ENCODE measurements around the gene ROBO1.
"Not testable (repeated sequence)": the region's sequence is repeated elsewhere in the genome, so short reads cannot be mapped to it uniquely, and the experiment has no call there.

The ROBO1 gene

DNA sequence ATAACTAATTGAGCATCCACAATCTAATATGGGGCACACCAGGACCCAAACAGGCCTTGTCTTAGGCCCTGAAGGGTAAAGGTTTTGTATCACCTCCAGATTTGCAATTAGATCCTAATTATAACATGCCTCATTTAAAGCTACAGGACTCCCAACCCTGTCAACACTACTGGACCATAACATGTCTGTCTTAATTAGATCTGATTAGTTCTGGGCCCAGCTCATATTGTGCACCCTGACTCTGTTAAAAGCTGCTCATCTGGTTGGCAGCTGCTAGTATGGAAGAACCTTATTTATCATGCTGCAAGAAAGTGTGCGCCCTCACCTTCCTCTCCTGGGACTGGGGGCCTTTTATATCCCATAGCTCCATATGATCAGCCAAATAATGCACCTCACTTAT, 457.8 kb downstream of the ROBO1 start:
- DNase-seq (ENCODE audit: low read depth), result no peak

DNA sequence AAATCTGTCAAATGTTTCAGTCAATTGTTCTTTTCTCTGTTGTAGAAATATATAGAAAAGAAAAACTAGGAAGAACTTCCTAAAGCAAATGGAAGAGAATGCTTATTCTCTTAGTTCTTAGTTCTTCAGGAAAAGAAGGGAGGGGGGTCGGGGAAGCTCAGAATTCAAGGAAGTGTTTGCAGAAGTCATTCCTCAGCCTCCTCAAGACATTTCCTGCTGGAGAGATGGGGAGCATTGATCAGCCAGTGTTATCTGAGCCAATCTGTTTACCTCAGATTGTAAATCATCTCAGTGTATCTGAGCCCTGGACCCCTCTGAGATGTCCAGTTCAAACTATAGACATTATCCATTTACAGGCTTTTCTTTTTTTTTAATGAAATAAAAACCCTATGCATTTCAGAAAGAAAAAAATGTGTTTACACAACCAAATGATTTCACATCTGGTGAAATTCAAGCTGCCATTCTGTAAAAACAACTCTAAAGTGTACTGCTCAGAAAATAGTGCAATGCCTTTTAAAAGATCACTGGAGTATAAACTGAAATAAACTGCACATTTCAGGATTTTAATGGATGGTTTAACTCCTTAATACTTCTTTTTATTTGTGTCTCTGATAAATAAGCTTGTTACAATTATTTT, 460.7 kb downstream of the ROBO1 start:
- no peak for DNase-seq (ENCODE audit: low read depth)

DNA sequence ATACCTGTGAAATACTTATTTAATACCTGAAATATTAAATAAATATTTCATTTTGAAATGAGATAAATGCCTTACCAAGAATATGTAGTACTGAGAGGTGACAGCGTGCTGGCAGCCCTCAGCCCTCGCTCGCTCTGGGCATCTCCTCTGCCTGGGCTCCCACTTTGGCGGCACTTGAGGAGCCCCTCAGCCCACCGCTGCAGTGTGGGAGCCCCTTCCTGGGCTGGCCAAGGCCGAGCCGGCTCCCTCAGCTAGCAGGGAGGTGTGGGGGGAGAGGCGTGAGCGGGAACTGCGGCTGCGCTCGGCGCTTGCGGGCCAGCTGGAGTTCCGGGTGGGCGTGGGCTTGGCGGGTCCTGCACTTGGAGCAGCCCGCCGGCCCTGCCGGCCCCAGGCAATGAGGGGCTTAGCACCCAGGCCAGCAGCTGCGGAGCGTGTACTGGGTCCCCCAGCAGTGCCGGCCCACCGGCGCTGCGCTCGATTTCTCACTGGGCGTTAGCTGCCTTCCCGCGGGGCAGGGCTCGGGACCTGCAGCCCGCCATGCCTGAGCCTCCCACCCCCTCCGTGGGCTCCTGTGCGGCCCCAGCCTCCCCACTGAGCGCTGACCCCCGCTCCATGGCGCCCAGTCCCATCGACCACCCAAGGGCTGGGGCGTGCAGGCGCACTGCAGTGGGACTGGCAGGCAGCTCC, 467.7 kb downstream of the ROBO1 start:
- DNase-seq (ENCODE audit: low read depth), result not testable (repeated sequence)

DNA sequence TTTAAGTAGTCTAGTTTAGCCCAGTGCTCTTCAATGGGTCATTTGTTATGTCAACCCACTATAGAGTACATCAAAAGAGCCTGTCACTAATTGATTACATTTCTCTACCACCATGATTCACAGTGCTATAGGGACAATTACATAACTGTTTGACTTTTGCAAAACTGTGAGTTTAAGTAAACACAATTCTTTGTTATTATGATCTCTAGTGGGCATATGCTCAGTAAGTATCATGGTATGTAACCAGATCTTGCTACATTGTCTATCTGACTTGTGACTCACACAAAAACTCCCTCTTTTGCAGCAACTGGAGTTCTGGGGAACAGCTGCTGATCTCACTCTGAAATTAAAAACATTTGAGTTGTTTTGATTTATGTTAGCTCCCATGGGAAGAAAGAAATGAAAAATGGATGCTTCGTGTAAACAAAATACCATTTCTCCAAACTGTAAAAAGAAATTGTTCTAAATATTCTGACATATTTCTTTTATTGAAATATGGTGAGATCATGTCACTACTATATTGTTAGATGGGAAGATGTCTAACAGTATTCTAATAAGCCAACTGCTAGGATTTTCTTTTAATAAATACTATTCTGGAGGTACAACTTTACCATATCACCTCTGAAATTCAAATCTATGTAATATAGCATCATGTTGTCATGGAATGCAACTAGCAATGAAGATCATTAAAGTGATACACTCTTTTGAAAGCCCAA, 470.4 kb downstream of the ROBO1 start:
- peak; percentile 85 for DNase-seq (ENCODE audit: low read depth)

DNA sequence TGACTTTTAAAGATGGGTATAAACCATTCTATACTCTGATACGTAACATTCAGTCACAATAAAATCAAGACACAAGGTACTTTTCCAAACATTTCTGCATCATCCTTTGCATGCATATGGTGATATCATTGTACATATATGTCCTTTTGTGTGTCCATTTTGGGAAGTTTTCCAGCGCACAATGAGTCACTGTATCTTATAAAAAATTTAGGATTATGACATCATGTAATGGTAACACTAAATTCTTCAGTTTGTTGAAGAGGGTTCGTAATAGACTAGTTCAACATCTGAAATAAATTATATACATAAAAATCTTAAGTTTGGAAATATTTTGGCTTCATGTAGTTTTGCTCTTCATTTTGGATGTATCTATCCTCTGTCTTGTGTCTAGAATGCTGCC, 480.9 kb downstream of the ROBO1 start:
- DNase-seq (ENCODE audit: low read depth), result peak; percentile 9

DNA sequence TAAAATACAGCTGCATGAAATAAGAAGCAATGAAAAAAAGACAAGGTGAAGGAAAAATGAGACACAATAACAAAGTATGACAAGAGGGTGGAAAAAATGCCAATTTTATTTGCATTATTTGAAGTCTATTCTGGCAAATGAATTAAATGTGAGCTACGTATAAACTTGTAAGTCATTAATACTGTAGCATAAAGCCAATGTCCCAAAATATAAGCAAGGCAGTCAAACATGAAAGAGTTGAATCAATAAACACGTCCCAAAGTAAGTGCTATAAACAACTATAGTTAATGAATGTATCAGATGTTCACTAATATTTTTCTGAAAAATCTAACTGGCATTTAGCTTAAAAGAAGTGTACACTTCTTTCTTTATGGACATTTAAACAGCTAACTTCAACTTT, 481.9 kb downstream of the ROBO1 start:
- DNase-seq (ENCODE audit: low read depth), result no peak

DNA sequence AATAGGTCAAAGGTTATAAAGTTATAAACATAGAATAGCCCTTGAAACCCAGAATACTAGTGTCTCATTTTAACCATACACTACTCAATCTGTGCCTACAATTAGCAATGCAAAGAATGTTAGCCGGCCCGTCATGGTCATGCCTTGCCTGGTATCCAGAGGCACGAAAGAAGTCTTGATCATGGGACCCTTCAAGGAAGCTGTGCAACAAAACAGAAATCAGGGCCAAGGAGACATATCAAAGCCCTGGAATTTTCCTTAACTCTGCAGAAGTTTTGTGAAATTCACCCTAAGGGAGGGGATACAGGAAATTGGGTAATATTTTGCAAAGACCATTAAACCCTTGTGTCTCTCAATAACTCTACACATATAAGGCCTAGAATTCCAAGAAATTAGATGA, 482.4 kb downstream of the ROBO1 start:
- DNase-seq (ENCODE audit: low read depth), result no peak

DNA sequence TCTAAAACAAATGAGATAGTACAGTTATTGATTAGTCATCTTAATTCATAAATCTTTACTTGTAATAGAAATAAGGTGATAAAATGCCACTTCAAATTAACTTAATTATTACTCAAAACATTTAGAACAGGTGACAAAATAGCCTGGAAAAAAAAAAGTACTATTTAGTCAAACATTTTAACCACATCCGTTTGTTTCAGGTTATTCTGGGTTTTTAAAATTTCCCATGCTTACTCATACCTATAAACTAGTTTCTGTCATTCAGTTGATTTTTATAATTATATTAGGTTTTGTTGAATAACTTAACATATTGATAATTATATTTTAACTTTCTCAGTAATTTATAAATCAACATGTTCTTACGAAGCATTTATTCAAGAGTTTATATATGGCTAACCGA, 483.0 kb downstream of the ROBO1 start:
- DNase-seq (ENCODE audit: low read depth), result no peak

DNA sequence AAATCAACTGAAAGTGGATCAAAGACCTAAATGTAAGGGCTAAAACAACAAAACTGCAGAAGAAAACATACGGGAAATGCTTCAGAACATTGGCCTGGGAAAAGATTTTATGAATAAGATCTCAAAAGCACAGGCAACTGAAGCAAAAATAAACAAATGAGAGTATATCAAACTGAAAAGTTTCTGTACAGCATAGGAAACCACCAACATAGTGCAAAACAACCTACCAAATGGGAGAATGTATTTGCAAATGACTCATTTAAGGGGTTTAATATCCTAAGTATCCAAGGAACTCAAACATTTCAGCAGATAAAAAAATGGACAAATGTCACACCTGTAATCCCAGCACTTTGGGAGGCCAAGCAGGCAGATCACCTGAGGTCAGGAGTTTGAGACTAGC, 489.1 kb downstream of the ROBO1 start:
- DNase-seq (ENCODE audit: low read depth), result no peak

DNA sequence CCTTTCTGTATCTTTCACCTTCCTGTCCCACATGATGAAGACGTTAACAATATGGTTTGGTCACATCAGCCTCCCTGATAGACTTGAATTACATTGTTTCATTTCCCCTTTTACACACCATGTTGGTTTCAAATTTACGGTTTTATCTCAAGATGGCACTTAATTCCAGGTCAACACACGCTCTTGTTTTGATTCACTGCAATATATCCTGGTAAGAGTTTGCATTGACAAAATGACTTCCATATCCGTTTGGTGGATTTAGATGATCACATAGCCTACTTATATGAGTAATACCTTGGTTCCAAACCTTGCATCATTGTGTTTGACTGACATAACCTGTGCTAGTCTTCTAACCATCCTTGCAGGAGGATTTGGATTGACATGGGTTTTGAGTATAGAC, 499.4 kb downstream of the ROBO1 start:
- no peak for DNase-seq (ENCODE audit: low read depth)

DNA sequence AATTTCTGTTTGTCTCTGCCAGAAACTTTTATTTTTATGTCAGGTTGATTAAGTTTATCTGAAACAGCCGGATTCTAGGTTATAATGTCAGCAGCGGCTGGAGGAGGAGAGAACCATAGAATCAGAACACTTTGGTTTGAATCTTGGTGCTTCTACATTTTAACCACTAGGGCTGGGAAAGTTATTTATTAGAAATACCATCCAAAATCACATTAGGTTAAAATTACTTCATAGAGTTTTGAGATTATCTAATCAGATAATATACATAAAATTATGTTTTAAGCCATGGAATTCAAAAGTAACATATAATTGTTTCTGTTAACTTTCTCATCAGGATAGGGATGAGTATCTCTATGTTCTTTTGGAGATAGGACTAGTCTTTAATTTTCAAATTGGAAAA, 502.9 kb downstream of the ROBO1 start:
- no peak for DNase-seq (ENCODE audit: low read depth)

DNA sequence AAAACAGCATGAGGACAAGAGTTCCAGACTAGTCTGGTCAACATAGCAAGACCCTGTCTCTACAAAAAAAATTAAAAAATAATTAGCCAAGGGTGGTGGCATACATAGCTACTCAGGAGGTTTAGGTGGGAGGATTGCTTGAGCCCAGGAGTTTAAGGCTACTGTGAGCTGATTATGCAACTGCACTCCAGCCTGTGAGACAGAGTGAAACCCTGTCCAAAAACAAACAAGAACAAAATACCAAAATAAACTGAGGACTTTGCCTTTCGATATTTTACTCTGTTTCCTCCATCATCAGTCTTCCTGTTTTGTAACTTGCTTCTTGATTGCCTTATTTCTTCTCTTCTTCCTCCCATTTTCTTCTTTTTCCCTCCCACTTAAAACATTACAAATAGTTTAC, 504.4 kb downstream of the ROBO1 start:
- DNase-seq (ENCODE audit: low read depth), result no peak

DNA sequence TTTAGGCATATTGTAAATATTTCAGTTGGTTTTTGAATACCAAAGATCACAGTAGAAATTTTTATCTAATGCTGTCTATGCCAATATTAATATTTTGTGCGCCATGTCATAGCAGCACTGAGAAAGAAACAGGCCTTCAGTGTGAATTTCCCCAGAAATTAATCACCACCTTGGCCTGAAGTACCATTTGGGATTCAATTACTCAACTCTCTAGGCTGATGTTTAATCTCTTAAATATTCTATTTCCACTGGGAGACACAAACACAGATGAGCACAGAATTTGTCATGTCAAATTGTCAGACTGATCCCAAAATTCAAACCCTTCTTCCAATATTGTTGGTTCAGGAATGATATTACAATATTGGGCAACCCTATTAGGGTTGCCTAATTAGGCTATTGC, 509.3 kb downstream of the ROBO1 start:
- no peak for DNase-seq (ENCODE audit: low read depth)

DNA sequence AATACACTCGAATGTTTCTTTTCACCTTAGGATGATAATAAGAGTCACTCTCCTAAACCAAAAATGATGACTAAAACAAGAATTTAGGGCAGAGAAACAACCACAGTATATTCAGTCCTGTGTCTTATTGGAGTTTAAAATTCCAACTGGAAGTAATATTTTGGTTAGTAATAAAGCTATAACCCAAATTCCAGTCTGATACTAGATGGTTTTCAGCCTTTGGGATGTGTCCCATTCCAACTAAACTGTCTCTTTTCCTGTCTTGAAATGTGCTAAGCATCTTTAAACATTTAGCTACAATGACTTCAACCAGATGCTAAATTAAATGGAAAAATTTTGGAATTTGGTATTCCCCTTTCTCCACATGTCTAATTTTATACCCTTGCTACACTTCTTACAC, 510.0 kb downstream of the ROBO1 start:
- DNase-seq (ENCODE audit: low read depth), result no peak

DNA sequence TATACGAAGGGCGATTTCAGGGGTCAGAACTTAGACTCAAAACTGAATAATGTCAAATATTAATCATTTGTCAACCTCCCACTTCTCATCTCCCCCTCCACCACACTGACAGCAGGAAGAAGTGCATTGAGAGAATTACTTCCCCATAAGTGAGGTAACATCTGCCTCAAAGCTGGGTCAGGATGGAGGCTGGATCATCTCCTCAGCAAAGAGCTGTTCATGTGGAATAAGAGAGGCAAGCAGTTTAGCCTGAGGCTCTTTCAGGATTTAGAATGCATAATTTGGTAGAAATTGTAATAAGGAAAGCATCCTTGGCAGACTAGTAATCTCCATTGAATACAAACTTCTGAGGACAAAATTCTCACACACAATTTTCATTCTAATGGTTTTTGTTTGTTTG, 512.1 kb downstream of the ROBO1 start:
- DNase-seq (ENCODE audit: low read depth), result no peak

DNA sequence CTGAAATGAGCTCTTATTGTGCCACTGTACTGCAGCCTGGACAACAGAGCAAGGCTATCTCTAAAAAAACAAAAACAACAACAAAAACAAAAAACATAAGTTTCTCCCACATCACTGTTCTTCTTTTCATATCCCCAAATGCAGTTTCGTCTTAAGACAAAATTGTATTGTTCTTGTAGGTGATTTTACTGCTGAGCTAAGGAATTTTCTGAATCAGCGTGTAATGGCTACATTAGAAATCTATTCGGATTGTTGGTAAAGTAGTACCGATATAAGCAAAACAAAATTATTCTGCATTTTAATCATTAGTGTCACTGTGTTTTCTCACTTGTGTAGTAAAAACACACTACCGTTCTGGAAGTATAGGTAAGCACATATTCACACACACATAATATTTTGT, 512.5 kb downstream of the ROBO1 start:
- no peak for DNase-seq (ENCODE audit: low read depth)

DNA sequence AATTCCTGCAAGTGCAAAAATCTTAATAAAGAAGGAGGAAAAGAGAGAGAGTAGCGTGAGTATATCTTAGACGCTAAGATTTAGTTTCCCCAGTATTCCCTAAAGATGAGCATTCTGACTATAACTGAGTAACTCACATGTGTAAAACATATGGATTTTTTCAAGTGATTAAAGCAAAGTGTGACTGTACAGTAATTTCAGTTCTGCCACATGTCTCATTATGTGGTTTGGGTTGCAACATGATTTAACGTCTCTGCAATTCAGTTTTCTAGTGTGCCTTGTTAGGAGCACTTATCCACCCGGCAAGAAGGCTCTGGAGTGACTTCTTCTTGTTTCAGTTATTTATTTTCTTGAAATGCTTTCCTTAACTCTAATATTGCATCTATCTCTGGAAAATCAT, 514.1 kb downstream of the ROBO1 start:
- no peak for DNase-seq (ENCODE audit: low read depth)

DNA sequence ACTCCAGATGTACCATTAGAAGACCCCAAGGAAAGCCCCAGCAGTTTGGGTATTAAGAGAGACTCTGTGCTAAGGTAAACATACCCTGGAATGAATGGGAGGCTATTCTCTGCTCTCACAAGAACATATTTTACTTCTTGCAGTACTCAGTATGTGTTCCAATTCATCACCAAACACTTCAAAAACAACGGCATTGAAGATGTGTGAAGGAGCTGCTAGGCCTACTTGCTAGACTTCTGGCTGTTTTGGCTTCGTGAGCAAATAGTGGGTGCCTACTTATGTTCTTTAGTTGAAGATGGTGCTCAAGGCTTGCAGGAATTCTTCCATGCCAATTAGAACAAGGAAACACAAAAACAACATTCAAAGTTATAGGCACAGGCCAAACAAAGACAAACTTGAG, 514.5 kb downstream of the ROBO1 start:
- no peak for DNase-seq (ENCODE audit: low read depth)

DNA sequence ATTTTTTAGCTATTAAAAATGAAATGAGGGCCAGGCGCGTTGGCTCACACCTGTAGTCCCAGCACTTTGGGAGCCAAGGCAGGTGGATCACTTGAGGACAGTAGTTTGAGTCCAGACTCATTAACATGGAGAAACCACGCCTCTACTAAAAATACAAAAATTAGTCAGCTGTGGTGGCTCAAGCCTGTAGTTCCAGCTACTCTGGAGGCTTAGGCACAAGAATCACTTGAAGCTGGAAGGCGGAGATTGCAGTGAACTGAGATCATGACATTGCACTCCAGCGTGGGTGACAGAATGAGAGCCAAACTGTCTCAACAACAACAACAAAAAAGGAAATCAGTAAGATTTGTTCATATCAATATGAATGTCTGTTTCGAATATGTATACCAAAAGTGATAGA, 517.1 kb downstream of the ROBO1 start:
- no peak for DNase-seq (ENCODE audit: low read depth)

DNA sequence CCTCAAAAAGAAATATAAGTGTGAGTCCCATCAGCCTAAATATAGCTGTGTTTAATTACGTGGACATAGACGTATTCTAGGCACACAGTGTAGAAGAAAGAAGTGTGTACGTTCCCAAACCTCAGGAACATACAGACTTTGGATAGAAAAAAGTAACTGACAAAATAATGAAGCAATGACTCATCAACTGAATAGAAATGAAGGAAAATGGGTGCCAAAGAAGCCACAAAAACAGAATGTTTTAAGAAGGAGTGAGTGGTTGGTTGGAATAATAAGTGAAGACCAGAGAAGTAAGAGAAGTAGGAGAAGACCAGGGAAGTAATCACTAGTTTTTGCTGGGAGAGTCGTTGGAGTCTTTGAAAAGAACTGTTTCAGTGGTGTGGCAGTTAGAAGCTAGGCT, 518.1 kb downstream of the ROBO1 start:
- no peak for DNase-seq (ENCODE audit: low read depth)

DNA sequence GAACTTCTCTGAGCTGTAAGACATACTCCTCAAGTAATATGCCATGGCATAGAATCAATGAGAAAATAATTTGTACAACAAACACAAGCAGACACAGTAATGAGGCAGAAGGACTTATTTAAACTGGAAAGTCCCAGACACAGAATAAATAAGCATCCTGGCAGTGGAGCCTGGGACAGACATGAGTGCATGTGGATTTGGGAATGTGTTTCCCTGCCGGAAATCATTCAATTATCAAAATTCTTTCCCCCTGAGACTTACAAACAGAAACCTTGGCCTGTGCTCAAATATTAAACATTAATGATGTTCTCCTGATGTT, 520.1 kb downstream of the ROBO1 start:
- peak; percentile 6 for DNase-seq (ENCODE audit: low read depth)

DNA sequence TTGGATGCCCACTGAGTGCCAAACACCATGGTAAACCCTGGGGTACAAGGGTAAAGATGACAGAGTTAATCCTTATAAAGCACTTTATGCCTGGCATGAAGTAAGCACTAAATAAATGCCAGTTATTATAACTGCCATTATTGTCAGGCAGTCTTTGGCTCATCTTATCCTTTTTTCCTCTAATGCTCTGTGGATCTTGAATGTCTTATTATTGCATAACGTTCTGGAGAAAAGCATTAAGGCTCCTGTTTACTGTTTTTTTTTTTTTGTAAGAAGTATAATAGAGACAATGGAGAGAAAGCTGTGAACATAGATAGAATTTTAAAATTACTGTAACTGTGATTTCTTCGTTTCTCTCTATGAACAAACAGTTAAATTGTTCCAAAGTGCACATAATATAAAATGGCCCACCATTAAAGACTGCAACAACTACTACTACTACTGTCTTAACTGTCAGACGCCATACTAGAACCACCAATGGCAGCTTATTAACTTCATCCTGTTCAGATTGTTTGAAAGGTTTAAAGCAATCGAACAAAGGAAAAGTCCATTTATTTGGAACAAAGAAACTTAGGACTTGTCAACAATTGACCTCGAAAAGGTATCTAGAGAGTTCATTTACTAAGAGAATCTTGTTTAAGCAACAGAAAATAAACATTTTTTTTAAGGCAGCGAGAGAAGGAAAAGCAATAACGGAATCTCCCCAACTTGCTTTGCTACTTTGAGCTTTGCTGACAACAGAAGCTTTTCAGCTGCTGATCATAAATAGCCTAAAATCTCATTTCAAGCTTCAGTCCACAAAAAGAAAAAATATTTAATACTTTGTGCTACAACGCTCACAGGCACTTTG, 520.7 kb downstream of the ROBO1 start:
- no peak for DNase-seq (ENCODE audit: low read depth)

Data from ELR (cell line).